ENCODE data around the gene CRIM1. TPM values are rescaled to one million over a fixed set of nuclear protein-coding genes. Genes with fewer than 3 reads are reported as not detected.

The CRIM1 gene
- total RNA-seq, 1 experiment from 2014 or later: 133 TPM

DNA sequence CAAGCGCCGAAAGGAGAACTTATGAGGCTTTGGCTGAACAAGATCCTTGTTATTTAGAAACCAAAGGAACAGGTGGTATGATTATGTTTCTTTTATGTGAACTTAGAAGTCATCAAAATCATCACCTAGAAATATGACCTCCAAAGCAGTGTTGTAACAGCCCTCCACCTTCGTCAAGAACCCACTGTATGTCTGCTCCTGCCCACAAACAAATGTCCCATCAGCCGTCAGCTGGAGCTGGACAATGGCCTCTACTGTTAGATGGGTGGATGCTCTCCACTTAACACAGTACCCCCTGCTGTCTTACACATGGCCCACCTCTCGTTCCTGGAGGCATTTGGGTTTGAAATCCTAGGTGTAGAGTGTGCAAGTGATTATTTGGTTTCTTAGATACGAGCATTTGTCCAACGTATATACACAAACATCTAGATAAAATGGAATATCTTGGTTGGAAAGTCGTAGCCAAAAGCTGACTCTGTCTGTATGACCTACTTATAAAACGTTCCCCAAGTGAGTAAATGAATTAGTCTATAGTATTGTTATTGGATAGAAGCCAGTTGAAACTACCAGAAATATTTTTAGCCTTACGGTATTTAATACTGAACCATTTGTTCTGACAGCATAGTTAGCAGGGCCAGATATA lies 113.0 kb downstream of the CRIM1 start:
- Histone ChIP-seq H3K9me2 (ENCODE audit: insufficient read depth) (no peaks in the 10 kb centered on the region), H3K4me2 (no peak overlapping the region), H3K27me3 (ENCODE audit: insufficient read depth, low read depth) (no peaks in the 10 kb centered on the region), H2AFZ (no peak overlapping the region), H3K36me3 (ENCODE audit: low read depth) (peaks cover 26% of the 10 kb centered on the region), H3K9me3 (ENCODE audit: insufficient read depth, low read depth) (peaks cover 3% of the 10 kb centered on the region; the same call in 1 of the 2 replicates), H4K20me1 (ENCODE audit: insufficient read depth) (no peaks in the 10 kb centered on the region), H3K27ac (no peak overlapping the region), H3F3A (ENCODE audit: insufficient read depth, low read depth) (no peaks in the 10 kb centered on the region), H3K4me3 (no peak overlapping the region), H3K4me1 (replicated peaks; ENCODE audit: insufficient read depth) (no peaks in the 10 kb centered on the region), H3K79me2 (ENCODE audit: low read depth) (peaks cover 6% of the 10 kb centered on the region; the same call in 1 of the 2 replicates)
- BruUV-seq (replicated peaks): no TSS peak
- intact Hi-C loops (cut with micrococcal nuclease; ENCODE audit: unreplicated experiment): loop anchor here (10.0 kb wide), 1 partner anchor 196 kb away; no protein-coding TSS in a partner anchor
- no peak for DNase-seq
- ChIA-PET POLR2A (ENCODE audit: unreplicated experiment) (no interaction called here), CTCF (no interaction called here)
- no peak for TF ChIP-seq EZH2 (IDR thresholded peaks at IDR 0.05; ENCODE audit: low read depth)
- TF ChIP-seq, protein P1, sequence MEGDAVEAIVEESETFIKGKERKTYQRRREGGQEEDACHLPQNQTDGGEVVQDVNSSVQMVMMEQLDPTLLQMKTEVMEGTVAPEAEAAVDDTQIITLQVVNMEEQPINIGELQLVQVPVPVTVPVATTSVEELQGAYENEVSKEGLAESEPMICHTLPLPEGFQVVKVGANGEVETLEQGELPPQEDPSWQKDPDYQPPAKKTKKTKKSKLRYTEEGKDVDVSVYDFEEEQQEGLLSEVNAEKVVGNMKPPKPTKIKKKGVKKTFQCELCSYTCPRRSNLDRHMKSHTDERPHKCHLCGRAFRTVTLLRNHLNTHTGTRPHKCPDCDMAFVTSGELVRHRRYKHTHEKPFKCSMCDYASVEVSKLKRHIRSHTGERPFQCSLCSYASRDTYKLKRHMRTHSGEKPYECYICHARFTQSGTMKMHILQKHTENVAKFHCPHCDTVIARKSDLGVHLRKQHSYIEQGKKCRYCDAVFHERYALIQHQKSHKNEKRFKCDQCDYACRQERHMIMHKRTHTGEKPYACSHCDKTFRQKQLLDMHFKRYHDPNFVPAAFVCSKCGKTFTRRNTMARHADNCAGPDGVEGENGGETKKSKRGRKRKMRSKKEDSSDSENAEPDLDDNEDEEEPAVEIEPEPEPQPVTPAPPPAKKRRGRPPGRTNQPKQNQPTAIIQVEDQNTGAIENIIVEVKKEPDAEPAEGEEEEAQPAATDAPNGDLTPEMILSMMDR (conservative IDR thresholded peaks at IDR 0.05): no peak

DNA sequence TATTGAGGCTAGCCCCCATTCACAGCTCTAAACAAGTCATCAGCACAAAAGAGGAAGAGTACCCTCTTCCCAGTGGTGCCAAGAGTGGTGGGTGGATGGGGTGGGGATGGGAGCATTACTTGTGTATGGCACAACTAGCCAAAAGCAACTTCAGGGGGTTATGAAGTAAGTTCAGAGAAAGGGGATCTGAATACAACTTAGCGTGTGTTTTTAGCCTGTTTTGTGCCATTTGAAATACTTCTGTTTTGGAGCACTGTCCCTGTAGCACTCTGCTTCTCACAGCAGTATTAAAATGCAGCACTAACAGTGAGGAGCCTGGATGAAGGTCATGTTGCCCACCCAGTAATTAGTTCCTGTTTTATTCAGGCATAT lies 113.5 kb downstream of the CRIM1 start:
- ChIA-PET CTCF (no interaction called here), POLR2A (ENCODE audit: unreplicated experiment) (no interaction called here)
- H3K79me2 ChIP-seq (ENCODE audit: low read depth): peaks cover 6% of the 10 kb centered on the region; the same call in 1 of the 2 replicates
- intact Hi-C loops (cut with micrococcal nuclease; ENCODE audit: unreplicated experiment): loop anchor here (10.0 kb wide), 1 partner anchor 196 kb away; no protein-coding TSS in a partner anchor
- H3K4me1 ChIP-seq (replicated peaks; ENCODE audit: insufficient read depth): no peaks in the 10 kb centered on the region
- TF ChIP-seq EZH2 (IDR thresholded peaks at IDR 0.05; ENCODE audit: low read depth): no peak
- TF ChIP-seq, protein P1 (conservative IDR thresholded peaks at IDR 0.05): no peak
- no peak overlapping the region for H3K27ac ChIP-seq
- H4K20me1 ChIP-seq (ENCODE audit: insufficient read depth): no peaks in the 10 kb centered on the region
- H3K4me3 ChIP-seq: no peak overlapping the region
- peaks cover 25% of the 10 kb centered on the region for H3K36me3 ChIP-seq (ENCODE audit: low read depth)
- H3K27me3 ChIP-seq (ENCODE audit: insufficient read depth, low read depth): no peaks in the 10 kb centered on the region
- no peak for DNase-seq
- no peak overlapping the region for H2AFZ ChIP-seq
- H3K9me3 ChIP-seq (ENCODE audit: insufficient read depth, low read depth): peaks cover 8% of the 10 kb centered on the region
- no TSS peak for BruUV-seq (replicated peaks)
- H3K9me2 ChIP-seq (ENCODE audit: insufficient read depth): no peaks in the 10 kb centered on the region
- H3K4me2 ChIP-seq: no peak overlapping the region
- no peaks in the 10 kb centered on the region for H3F3A ChIP-seq (ENCODE audit: insufficient read depth, low read depth)

DNA sequence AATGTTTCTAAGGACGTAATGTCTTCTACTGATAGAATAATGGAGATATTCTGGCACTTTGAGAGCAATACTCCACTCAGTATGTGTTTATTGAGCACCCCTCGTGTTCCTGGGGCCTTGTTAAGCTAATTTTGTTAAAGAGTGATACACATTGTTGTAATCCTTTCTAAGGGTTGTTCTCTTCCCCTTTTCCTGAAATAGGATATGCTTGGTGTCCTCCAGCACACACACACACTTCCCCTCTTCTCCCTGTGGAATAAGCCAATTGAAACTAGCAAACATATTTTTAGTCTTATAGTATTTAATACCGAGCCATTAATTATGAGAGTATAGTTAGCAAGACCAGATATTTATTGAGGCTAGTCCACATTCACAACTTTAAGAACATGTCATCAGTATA lies 114.1 kb downstream of the CRIM1 start:
- TF ChIP-seq, protein P1 (conservative IDR thresholded peaks at IDR 0.05): no peak
- no peak for TF ChIP-seq EZH2 (IDR thresholded peaks at IDR 0.05; ENCODE audit: low read depth)
- ChIA-PET POLR2A (ENCODE audit: unreplicated experiment) (no interaction called here), CTCF (no interaction called here)
- Histone ChIP-seq H2AFZ (no peak overlapping the region), H3K27me3 (ENCODE audit: insufficient read depth, low read depth) (no peaks in the 10 kb centered on the region), H4K20me1 (ENCODE audit: insufficient read depth) (no peaks in the 10 kb centered on the region), H3K4me3 (no peak overlapping the region), H3K9me2 (ENCODE audit: insufficient read depth) (no peaks in the 10 kb centered on the region), H3F3A (ENCODE audit: insufficient read depth, low read depth) (no peaks in the 10 kb centered on the region), H3K27ac (no peak overlapping the region), H3K9me3 (ENCODE audit: insufficient read depth, low read depth) (peaks cover 13% of the 10 kb centered on the region), H3K36me3 (ENCODE audit: low read depth) (peaks cover 30% of the 10 kb centered on the region), H3K4me2 (no peak overlapping the region), H3K79me2 (ENCODE audit: low read depth) (peaks cover 10% of the 10 kb centered on the region; the same call in 1 of the 2 replicates), H3K4me1 (replicated peaks; ENCODE audit: insufficient read depth) (no peaks in the 10 kb centered on the region)
- no peak for DNase-seq
- no TSS peak for BruUV-seq (replicated peaks)
- intact Hi-C loops (cut with micrococcal nuclease; ENCODE audit: unreplicated experiment): loop anchor here (10.0 kb wide), 1 partner anchor 195 kb away; no protein-coding TSS in a partner anchor

Data from PC-9 (cell line).